Stimulated activated CD8-positive, alpha-beta memory T cell treated with anti-CD3 and anti-CD28 coated beads, Interleukin-4, amount 100 ng/mL, for 4 hours (primary cell): Measurements from ENCODE around the gene CAPN5.

Experiments
- DNase-seq, 2 donors: peaks; one replicate each; pipeline ENCODE4 v3.0.0-alpha.2; 2020; ENCODE audit warnings: low read depth in 2 of 2, low spot score in 1 of 2

Gene CAPN5

GRCh38 chr11:77147668-77148321 is 81.0 kb downstream of the CAPN5 start:
- DNase-seq, result no peak

DNA sequence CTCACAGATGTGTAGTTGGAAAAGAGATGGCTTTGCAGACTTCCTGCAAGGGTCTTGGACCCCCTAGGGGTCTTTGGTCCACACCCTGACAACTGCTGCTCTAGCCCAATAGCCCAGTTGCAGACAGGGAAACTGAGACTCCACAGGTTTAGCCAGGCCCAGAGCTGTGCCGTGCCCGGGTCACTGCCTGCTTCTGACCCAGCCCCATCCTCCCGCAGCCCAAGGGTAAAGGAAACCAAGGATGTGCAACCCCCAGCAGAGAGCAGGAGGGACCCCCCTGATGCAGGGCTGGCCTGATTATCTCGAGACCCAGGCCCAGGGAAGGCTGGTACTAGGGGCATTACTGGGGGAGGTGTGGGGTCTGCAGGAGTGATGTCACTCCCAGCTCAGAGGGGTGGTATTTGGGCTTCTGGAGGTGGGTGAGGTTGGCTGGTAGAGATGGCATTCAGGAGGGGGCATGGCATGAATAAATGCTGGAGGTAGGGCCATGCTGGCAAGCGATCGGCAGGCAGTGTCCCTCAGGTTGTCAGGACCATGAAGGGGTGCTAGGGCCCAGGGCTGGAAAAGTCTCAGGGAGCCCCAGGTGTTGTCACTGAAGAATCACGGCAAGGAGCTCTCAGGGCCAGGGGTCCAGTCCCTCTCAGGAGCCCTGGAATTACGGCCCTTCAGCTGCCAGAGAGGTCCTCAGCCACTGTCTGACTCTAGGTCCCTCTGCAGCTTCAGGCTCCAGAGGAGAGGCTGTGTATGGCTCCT is 82.4 kb downstream of the CAPN5 start:
- DNase-seq, result no peak

DNA sequence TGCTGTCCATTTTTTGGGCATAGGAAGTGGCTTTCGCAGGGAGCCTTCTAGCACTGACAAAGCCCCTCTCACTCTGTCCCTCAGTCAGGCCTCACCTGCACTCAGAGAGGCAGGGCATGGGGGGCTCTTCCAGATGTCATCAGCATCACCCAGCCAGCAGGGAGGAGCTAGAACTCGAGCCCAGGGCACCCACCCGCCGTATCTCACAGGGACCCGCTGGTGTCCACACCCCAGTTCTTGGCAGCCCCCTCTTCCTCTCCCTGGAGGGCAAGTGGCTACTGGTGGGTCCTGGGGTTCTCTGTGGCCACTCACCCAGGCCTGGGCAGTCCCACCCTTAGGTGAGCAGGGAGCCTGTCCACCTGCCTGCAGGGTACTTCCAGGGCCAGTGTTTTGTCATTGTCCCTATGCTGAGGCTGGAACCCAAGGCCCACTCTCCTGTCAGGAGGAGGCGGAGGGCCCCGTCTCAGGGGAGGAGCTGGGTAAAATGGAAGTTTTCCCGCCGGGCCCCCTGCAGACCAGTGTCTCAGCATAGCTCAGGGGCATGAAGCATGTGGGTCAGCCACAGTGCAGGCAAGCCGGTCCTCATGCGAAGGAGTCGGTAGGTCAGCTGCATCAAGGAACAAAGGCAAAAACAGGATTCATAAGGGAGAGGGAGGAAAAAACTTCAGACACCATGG is 83.1 kb downstream of the CAPN5 start:
- no peak for DNase-seq

DNA sequence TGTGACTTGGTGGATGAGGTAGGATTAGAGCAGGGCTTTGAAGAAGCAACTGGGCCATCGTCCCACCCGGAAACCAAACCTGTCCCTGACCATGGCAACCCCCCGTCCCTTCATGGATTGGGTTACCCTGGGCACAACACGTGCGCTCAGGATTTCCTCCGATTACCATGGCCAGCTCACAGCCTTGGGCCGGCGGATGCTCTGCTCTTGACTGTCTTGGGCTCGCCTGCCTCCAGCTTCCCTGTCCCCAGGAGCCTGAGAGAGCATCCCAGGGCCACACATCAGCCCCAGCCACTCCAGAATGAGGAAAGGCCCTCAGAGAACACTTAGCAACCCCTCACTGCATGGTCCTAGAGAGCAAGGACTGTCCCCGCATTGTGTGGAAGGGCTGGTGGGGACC is 84.1 kb downstream of the CAPN5 start:
- DNase-seq, result no peak

GRCh38 chr11:77151804-77152509 is 85.2 kb downstream of the CAPN5 start:
- peak; percentile 7 to 26 for DNase-seq

GRCh38 chr11:77152846-77153245 is 86.1 kb downstream of the CAPN5 start:
- DNase-seq, result no peak

DNA sequence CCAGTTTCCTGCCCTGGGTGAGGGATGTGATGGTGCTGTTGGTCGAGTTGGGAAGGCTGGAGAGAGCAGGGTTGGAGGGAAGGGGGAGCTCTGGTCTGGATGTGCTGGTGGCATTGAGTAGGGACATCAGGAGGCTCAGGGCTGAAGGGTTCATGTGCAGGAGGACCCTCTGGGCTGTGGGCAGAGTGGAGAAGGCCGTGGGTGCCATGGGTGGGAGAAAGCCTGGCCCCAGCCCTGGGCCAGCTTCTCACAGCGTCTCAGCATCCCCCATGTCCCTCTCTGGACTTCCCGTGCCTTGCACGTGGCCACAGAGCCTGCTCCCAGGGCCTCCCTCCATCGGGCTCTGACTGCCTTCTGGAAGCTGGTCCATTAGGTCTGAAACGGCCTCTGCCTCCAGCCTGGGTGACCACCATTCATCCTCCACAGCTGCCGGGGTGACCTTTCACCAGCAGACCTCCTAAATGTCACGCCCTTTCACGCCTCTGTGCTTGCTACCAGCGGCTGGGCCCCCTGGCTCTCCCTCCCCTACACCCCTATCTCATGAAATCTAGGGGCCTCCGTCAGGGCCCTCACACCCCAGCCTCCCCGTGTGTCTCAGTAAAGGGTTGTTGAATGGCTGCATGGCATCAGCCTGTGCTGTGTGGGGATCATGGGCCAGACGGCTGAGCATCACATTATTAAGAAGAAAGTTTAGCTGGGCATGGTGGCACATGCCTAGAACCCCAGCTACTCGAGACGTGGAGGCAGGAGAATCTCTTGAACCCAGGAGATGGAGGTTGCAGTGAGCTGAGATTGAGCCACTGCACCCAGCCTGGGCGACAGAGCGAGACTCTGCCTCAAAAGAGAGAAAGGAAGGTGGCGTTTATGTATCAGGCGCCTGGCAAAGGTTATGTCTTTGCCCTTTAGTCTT is 86.8 kb downstream of the CAPN5 start:
- DNase-seq, result no peak

GRCh38 chr11:77154381-77155081 is 87.8 kb downstream of the CAPN5 start:
- DNase-seq, result no peak

GRCh38 chr11:77155082-77155475 is 88.3 kb downstream of the CAPN5 start:
- no peak for DNase-seq

DNA sequence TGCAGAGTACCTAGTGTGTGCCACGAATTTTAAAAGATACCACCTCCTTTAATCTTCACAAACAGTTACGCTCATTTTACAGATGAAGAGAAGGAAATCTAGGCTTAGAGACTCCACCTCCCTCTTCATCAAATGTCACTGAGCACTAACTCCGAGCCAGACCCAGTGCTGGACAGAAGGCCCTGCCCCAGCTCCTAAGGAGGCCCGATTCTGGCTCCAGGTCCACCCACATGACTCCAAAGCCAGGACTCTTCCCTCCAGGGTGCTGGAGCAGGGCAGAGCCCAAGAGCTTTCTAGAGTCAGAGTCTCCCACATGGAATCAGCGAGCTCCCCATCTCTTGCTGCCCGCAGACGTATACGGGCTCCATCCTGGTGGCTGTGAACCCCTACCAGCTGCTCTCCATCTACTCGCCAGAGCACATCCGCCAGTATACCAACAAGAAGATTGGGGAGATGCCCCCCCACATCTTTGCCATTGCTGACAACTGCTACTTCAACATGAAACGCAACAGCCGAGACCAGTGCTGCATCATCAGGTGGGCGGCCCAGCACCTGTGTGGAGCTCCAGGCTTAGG is 88.9 kb downstream of the CAPN5 start:
- DNase-seq, result no peak

GRCh38 chr11:77156396-77157195 is 89.8 kb downstream of the CAPN5 start:
- DNase-seq, result no peak

DNA sequence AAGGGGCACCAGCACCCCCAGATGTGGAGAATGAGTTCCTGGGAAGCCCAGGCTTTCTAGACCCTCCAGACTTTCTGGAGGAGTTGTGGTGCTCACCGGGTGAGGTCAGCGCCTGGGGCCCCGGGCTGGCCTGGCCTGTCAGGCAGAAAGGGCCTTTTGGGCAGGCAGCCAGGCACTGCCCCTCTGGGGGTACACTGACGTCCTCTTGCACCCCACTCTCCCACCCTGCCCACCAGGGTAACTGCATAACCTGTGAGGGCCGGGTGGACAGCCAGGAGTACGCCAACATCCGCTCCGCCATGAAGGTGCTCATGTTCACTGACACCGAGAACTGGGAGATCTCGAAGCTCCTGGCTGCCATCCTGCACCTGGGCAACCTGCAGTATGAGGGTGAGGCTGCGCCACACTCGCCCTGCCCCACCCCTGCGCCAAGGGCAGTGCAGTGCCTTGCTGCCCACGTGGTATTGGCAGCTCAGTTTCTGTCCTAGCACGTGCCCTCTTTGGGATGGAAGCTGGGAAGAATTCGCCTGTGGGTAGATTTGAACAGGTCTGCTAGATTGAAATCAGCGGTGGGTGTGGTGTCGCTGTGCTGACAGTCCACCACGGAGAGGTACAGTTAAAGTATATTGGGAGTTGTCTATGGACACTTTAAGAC is 91.4 kb downstream of the CAPN5 start:
- no peak for DNase-seq

GRCh38 chr11:77159219-77159936 is 92.6 kb downstream of the CAPN5 start:
- DNase-seq, result no peak

DNA sequence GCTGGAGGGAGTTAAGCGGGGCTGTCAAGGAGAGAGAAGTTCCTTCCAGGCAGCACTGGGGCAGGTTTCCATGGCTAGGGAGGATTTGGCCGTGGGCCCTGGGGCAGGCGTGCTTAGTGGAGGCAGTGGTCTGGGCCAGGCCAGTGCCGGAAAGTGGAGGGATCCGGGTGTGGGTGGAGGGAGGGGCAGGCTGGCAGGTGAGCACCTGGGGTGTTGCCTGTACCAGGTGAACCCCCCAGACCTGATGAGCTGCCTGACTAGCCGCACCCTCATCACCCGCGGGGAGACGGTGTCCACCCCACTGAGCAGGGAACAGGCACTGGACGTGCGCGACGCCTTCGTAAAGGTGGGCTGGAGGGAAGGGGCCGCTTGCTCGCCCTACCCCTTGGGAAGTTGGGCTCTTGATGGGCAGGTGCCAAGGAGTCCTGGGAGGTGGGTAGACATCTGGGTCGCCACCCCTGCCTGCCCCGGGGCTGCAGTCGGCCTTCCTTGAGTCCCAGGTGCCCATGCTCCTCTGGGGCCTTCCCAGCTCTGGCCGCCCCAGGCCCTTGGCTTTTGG is 93.2 kb downstream of the CAPN5 start:
- DNase-seq, result no peak

DNA sequence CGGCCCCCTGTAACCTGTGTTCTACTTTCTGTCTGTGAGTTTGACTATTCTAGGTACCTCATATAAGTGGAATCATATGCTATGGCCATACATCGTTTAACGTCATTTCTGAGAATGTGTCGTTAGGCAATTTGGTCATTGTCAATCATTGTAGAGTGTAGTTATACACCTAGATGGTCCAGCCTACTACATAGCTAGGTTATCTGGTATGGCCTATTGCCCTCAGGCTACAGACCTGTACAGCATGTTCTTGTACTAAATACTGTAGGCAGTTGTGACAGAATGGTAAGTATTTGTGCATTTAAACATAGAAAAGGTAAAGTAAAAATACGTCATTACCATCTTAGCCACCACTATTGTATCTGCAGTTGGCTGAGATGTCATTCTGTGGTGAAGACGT is 96.5 kb downstream of the CAPN5 start:
- no peak for DNase-seq

- no peak for DNase-seq
Observed at GRCh38 chr11:77165066-77165465, 98.3 kb downstream of the CAPN5 start.

GRCh38 chr11:77166021-77166420 is 99.2 kb downstream of the CAPN5 start:
- no peak for DNase-seq
